Activated naive CD4-positive, alpha-beta T cell treated with anti-CD3 and anti-CD28 coated beads, Interleukin-2, amount 50 U/mL, for 72 hours (primary cell): Measurements from ENCODE around the gene SIRT3. TPM values are rescaled to one million over a fixed set of nuclear protein-coding genes. Genes with fewer than 3 reads are reported as not detected.
"Not testable (repeated sequence)": the region's sequence is repeated elsewhere in the genome, so short reads cannot be mapped to it uniquely, and the experiment has no call there.

ENCODE experiments used
- ATAC-seq, 2 donors: fragments of 150-1000 bp; cut with Tn5 transposase; 2 replicates each; pipeline ENCODE4 v1.10.0; 2021; ENCODE audit warnings: mild to moderate bottlenecking in 2 of 2, moderate library complexity in 2 of 2
- DNase-seq, 2 donors: peaks; one replicate each; pipeline ENCODE4 v3.0.0; 2021 to 2022; ENCODE audit warnings: low spot score in 2 of 2
- H3K27ac Mint-ChIP-seq, 2 donors: one replicate each; pipeline ENCODE4 v1.8.0; 2022; ENCODE audit warnings: mild to moderate bottlenecking in 2 of 2, mixed read lengths in 2 of 2
- H3K36me3 Mint-ChIP-seq, 2 donors: one replicate each; pipeline ENCODE4 v1.8.0; 2022; ENCODE audit warnings: mixed read lengths in 2 of 2
- H3K9me3 Mint-ChIP-seq, 2 donors: one replicate each; pipeline ENCODE4 v1.8.0; 2022; ENCODE audit warnings: mixed read lengths in 2 of 2
- total RNA-seq, 2 donors: library from RNA; stranded (reverse); gene quantifications; one replicate each; pipeline ENCODE4 v1.2.3, GENCODE V29; 2022

SIRT3 gene
- total RNA-seq, 2 donors from 2014 or later = 11.7 to 38.7 TPM

GRCh38 chr11:278001-278951, 42.1 kb upstream of the SIRT3 start, which contains the start of gene NLRP6:
Gene NLRP6, plus strand, starts transcription at chr11:278407. Its CDS starts 163 bp downstream, at chr11:278570.
- H3K36me3 Mint-ChIP-seq = peaks cover 24 to 26% of the 10 kb centered on the region in 2 donors
- peaks cover 3 to 13% of the 10 kb centered on the region in 2 donors for H3K9me3 Mint-ChIP-seq
- peak within 1 kb of the TSS; percentile 41 to 65 for H3K27ac Mint-ChIP-seq
- ATAC-seq (no peak), DNase-seq (peak in 1 of 2 donors; percentile 4)

- DNase-seq (no peak), ATAC-seq (no peak)
- H3K27ac Mint-ChIP-seq = peak overlapping the region in 1 of 2 donors; percentile 65
- H3K9me3 Mint-ChIP-seq = peaks cover 3 to 13% of the 10 kb centered on the region in 2 donors
- H3K36me3 Mint-ChIP-seq = peaks cover 19 to 24% of the 10 kb centered on the region in 2 donors
Measured at GRCh38 chr11:276219-276618, 40.1 kb upstream of the SIRT3 start.

- DNase-seq = no peak
- Mint-ChIP-seq H3K9me3 (peaks cover 3 to 11% of the 10 kb centered on the region in 2 donors), H3K36me3 (peaks cover 10 to 15% of the 10 kb centered on the region in 2 donors), H3K27ac (no peak overlapping the region)
- ATAC-seq = no peak
Measured at GRCh38 chr11:272931-273198, 36.7 kb upstream of the SIRT3 start.

GRCh38 chr11:272195-272930, 36.2 kb upstream of the SIRT3 start:
- H3K27ac Mint-ChIP-seq = peak overlapping the region in 1 of 2 donors; percentile 51
- H3K36me3 Mint-ChIP-seq = peaks cover 7 to 10% of the 10 kb centered on the region in 2 donors
- ATAC-seq (no peak), DNase-seq (no peak)
- H3K9me3 Mint-ChIP-seq = peaks cover 0 to 7% of the 10 kb centered on the region in 2 donors

GRCh38 chr11:271319-271715, 35.2 kb upstream of the SIRT3 start:
- DNase-seq = no peak
- Mint-ChIP-seq H3K36me3 (peaks cover 0 to under 1% of the 10 kb centered on the region in 2 donors), H3K27ac (no peak overlapping the region), H3K9me3 (peaks cover 0 to 5% of the 10 kb centered on the region in 2 donors)
- no peak for ATAC-seq

- H3K36me3 Mint-ChIP-seq = no peaks in the 10 kb centered on the region
- peaks cover 0 to 5% of the 10 kb centered on the region in 2 donors for H3K9me3 Mint-ChIP-seq
- H3K27ac Mint-ChIP-seq = peak overlapping the region in 1 of 2 donors; percentile 93
- no peak for DNase-seq
- ATAC-seq = no peak
Measured at GRCh38 chr11:270451-271318, 34.5 kb upstream of the SIRT3 start.

GRCh38 chr11:269146-269890, 33.2 kb upstream of the SIRT3 start:
- DNase-seq (peak in 1 of 2 donors; percentile 64), ATAC-seq (peak; percentile 73 to 83)
- peak overlapping the region; percentile 93 to 98 for H3K27ac Mint-ChIP-seq
- peaks cover 0 to 5% of the 10 kb centered on the region in 2 donors for H3K9me3 Mint-ChIP-seq
- no peaks in the 10 kb centered on the region for H3K36me3 Mint-ChIP-seq

- H3K36me3 Mint-ChIP-seq, H3K9me3 Mint-ChIP-seq: not testable (repeated sequence)
- peak overlapping the region; percentile 93 to 98 for H3K27ac Mint-ChIP-seq
- ATAC-seq (peak in 1 of 2 donors; percentile 53), DNase-seq (peak in 1 of 2 donors; percentile 74)
Measured at GRCh38 chr11:268716-269145, 32.6 kb upstream of the SIRT3 start.

GRCh38 chr11:267491-267994, 31.4 kb upstream of the SIRT3 start:
- Mint-ChIP-seq H3K36me3 (no peaks in the 10 kb centered on the region), H3K9me3 (peaks cover 0 to 5% of the 10 kb centered on the region in 2 donors), H3K27ac (peak overlapping the region; percentile 93 to 94)
- ATAC-seq = peak; percentile 11 to 27
- DNase-seq = peak in 1 of 2 donors; percentile 79

GRCh38 chr11:266676-267439, 30.7 kb upstream of the SIRT3 start:
- no peaks in the 10 kb centered on the region for H3K36me3 Mint-ChIP-seq
- DNase-seq (no peak), ATAC-seq (peak; percentile 34 to 70)
- H3K9me3 Mint-ChIP-seq = peaks cover 0 to 5% of the 10 kb centered on the region in 2 donors
- peak overlapping the region; percentile 89 to 93 for H3K27ac Mint-ChIP-seq

GRCh38 chr11:261624-262023, 25.5 kb upstream of the SIRT3 start:
- no peak for ATAC-seq
- DNase-seq = no peak
- H3K9me3 Mint-ChIP-seq = peaks cover 0 to 1% of the 10 kb centered on the region in 2 donors
- no peaks in the 10 kb centered on the region for H3K36me3 Mint-ChIP-seq
- no peak overlapping the region for H3K27ac Mint-ChIP-seq

- Mint-ChIP-seq H3K36me3 (no peaks in the 10 kb centered on the region), H3K27ac (no peak overlapping the region), H3K9me3 (no peaks in the 10 kb centered on the region)
- ATAC-seq (no peak), DNase-seq (no peak)
Measured at GRCh38 chr11:259413-259812, 23.3 kb upstream of the SIRT3 start.

GRCh38 chr11:257766-258493, 21.8 kb upstream of the SIRT3 start:
- Mint-ChIP-seq H3K36me3 (no peaks in the 10 kb centered on the region), H3K27ac (peak overlapping the region; percentile 6 to 29), H3K9me3 (no peaks in the 10 kb centered on the region)
- DNase-seq (no peak), ATAC-seq (no peak)

- DNase-seq (no peak), ATAC-seq (no peak)
- no peaks in the 10 kb centered on the region for H3K9me3 Mint-ChIP-seq
- peak overlapping the region in 1 of 2 donors; percentile 78 for H3K27ac Mint-ChIP-seq
- H3K36me3 Mint-ChIP-seq = peaks cover 5% of the 10 kb centered on the region in 2 donors
Measured at GRCh38 chr11:256952-257737, 21.0 kb upstream of the SIRT3 start.
